ENCODE results near the gene ANKS6. TPM values are rescaled to one million over a fixed set of nuclear protein-coding genes. Genes with fewer than 3 reads are reported as not detected.

Gene ANKS6
- total and polyA plus RNA-seq, 9 of the 15 experiments (the other 6 are each of a cell fraction or from before 2014, with no cell fraction given), result 9.9 to 74.5 (median 36.9) TPM

DNA sequence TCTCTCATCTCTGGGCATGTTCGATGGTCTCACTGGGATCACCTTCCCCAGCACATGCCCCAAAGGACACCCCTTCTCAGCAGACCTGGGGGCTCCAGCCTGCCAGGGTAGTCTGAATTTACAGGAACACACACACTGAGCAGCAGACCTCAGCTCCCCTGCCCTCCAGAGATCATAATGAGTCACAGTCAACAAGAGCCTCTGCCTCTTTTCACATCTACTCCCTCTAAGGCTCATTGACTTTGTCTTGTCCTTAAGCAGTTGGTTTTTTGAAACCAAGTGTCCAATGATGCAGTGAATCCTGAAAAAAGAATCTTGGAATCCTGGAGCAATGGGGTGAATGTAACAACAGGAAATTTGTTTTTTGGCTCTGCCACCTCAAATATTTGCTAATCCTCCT is 108.4 kb downstream of the ANKS6 start:
- Histone ChIP-seq H3K36me3 (ENCODE audit: control insufficient read depth, insufficient read depth, low read length) (no peaks in the 10 kb centered on the region), H3K27ac (ENCODE audit: extremely low read depth, low read depth, low read length) (no peak overlapping the region), H3K9me1 (ENCODE audit: control insufficient read depth, insufficient read depth, low read length) (no peaks in the 10 kb centered on the region), H2AFZ (ENCODE audit: low read depth, low read length) (no peak overlapping the region), H3K4me1 (replicated peaks in 1 of 2; ENCODE audit: control insufficient read depth in 2 of 2, insufficient read depth in 2 of 2, low read length in 2 of 2) (peaks cover 0 to 4% of the 10 kb centered on the region in 2 experiments; a peak in 2 of 5 replicates), H3K9ac (ENCODE audit: insufficient read depth in 1 of 2, low read depth in 2 of 2, low read length in 2 of 2) (no peak overlapping the region), H4K20me1 (replicated peaks; ENCODE audit: control insufficient read depth, insufficient read depth, low read length) (0 out of 2 replicates have a peak, but pooled peaks cover 4% of the 10 kb centered on the region), H3K9me3 (replicated peaks; ENCODE audit: control insufficient read depth, insufficient read depth, low read depth, low read length) (no peaks in the 10 kb centered on the region), H3K79me2 (ENCODE audit: control insufficient read depth, insufficient read depth, low read length) (no peaks in the 10 kb centered on the region), H3K4me2 (ENCODE audit: insufficient read depth, low read length) (no peak overlapping the region), H3K27me3 (ENCODE audit: control insufficient read depth in 2 of 2, insufficient read depth in 2 of 2, low read length in 2 of 2) (peaks cover 2 to 20% of the 10 kb centered on the region in 2 experiments; a peak in 3 of 5 replicates), H3K4me3 (no peak overlapping the region)
- in situ Hi-C loops (cut with MboI), result no loop called here
- no peak for FAIRE-seq
- intact Hi-C loops (cut with micrococcal nuclease), result no loop called here
- BruUV-seq (replicated peaks), result no TSS peak
- ATAC-seq, result no peak; the same call in 2 of the 3 replicates
- CTCF ChIA-PET (ENCODE audit: low intra/inter-chr PET ratio), result no interaction called here
- 17% methylated on average over 1 of the region's 1 CpG for WGBS (ENCODE audit: insufficient coverage, low coverage, missing lambda C conversion rate)
- DNase-seq (ENCODE audit: extremely low read depth in 1 of 4, low spot score in 3 of 4), result no peak
- POLR2A ChIA-PET, result no interaction called here
- no peak for TF ChIP-seq IRF2 (CRISPR knock-in tag; IDR thresholded peaks at IDR 0.05)
- TF ChIP-seq SMARCB1 (IDR thresholded peaks at IDR 0.05; ENCODE audit: insufficient read length, low read depth), result no peak
- TF ChIP-seq ESRRB (CRISPR knock-in tag; IDR thresholded peaks at IDR 0.05; ENCODE audit: borderline replicate concordance), result no peak
- no peak for TF ChIP-seq FOXA1 (IDR thresholded peaks at IDR 0.05; ENCODE audit: borderline replicate concordance)
- TF ChIP-seq PRMT5 (CRISPR knock-in tag; IDR thresholded peaks at IDR 0.05), result no peak
- TF ChIP-seq MTA2 (IDR thresholded peaks at IDR 0.05; ENCODE audit: low read depth), result no peak
- TF ChIP-seq TEAD4 (IDR thresholded peaks at IDR 0.05; ENCODE audit: low read length), result no peak
- TF ChIP-seq TEAD4 (CRISPR knock-in tag; IDR thresholded peaks at IDR 0.05; ENCODE audit: borderline replicate concordance), result no peak
- TF ChIP-seq CBFB (CRISPR knock-in tag; IDR thresholded peaks at IDR 0.05), result no peak
- TF ChIP-seq BHLHE40 (IDR thresholded peaks at IDR 0.05; ENCODE audit: low read length), result no peak
- TF ChIP-seq NFE2 (IDR thresholded peaks at IDR 0.05; ENCODE audit: low read depth), result no peak
- no peak for TF ChIP-seq MTA1 (IDR thresholded peaks at IDR 0.05; ENCODE audit: borderline replicate concordance)
- TF ChIP-seq NCOR1 (IDR thresholded peaks at IDR 0.05), result no peak
- TF ChIP-seq MEF2A (IDR thresholded peaks at IDR 0.05; ENCODE audit: control insufficient read depth, low read depth, low read length), result no peak
- TF ChIP-seq, protein P1, sequence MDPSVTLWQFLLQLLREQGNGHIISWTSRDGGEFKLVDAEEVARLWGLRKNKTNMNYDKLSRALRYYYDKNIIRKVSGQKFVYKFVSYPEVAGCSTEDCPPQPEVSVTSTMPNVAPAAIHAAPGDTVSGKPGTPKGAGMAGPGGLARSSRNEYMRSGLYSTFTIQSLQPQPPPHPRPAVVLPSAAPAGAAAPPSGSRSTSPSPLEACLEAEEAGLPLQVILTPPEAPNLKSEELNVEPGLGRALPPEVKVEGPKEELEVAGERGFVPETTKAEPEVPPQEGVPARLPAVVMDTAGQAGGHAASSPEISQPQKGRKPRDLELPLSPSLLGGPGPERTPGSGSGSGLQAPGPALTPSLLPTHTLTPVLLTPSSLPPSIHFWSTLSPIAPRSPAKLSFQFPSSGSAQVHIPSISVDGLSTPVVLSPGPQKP (CRISPR knock-in tag; IDR thresholded peaks at IDR 0.05), result no peak
- no peak for TF ChIP-seq PRPF4 (IDR thresholded peaks at IDR 0.05; ENCODE audit: insufficient read depth, low read depth, low read length, poor library complexity, severe bottlenecking)
- TF ChIP-seq CBX5 (IDR thresholded peaks at IDR 0.05; ENCODE audit: borderline replicate concordance, low read depth), result no peak
- TF ChIP-seq, protein P2, sequence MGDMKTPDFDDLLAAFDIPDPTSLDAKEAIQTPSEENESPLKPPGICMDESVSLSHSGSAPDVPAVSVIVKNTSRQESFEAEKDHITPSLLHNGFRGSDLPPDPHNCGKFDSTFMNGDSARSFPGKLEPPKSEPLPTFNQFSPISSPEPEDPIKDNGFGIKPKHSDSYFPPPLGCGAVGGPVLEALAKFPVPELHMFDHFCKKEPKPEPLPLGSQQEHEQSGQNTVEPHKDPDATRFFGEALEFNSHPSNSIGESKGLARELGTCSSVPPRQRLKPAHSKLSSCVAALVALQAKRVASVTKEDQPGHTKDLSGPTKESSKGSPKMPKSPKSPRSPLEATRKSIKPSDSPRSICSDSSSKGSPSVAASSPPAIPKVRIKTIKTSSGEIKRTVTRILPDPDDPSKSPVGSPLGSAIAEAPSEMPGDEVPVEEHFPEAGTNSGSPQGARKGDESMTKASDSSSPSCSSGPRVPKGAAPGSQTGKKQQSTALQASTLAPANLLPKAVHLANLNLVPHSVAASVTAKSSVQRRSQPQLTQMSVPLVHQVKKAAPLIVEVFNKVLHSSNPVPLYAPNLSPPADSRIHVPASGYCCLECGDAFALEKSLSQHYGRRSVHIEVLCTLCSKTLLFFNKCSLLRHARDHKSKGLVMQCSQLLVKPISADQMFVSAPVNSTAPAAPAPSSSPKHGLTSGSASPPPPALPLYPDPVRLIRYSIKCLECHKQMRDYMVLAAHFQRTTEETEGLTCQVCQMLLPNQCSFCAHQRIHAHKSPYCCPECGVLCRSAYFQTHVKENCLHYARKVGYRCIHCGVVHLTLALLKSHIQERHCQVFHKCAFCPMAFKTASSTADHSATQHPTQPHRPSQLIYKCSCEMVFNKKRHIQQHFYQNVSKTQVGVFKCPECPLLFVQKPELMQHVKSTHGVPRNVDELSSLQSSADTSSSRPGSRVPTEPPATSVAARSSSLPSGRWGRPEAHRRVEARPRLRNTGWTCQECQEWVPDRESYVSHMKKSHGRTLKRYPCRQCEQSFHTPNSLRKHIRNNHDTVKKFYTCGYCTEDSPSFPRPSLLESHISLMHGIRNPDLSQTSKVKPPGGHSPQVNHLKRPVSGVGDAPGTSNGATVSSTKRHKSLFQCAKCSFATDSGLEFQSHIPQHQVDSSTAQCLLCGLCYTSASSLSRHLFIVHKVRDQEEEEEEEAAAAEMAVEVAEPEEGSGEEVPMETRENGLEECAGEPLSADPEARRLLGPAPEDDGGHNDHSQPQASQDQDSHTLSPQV (IDR thresholded peaks at IDR 0.05), result no peak
- TF ChIP-seq, protein P3, sequence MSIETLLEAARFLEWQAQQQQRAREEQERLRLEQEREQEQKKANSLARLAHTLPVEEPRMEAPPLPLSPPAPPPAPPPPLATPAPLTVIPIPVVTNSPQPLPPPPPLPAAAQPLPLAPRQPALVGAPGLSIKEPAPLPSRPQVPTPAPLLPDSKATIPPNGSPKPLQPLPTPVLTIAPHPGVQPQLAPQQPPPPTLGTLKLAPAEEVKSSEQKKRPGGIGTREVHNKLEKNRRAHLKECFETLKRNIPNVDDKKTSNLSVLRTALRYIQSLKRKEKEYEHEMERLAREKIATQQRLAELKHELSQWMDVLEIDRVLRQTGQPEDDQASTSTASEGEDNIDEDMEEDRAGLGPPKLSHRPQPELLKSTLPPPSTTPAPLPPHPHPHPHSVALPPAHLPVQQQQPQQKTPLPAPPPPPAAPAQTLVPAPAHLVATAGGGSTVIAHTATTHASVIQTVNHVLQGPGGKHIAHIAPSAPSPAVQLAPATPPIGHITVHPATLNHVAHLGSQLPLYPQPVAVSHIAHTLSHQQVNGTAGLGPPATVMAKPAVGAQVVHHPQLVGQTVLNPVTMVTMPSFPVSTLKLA (conservative IDR thresholded peaks at IDR 0.05), result no peak

All from K562 (cell line).